ENCODE data around the gene UNC5C.

The UNC5C gene

GRCh38 chr4:95388911-95389310, 159.9 kb downstream of the UNC5C start:
- TF ChIP-seq, protein P1, sequence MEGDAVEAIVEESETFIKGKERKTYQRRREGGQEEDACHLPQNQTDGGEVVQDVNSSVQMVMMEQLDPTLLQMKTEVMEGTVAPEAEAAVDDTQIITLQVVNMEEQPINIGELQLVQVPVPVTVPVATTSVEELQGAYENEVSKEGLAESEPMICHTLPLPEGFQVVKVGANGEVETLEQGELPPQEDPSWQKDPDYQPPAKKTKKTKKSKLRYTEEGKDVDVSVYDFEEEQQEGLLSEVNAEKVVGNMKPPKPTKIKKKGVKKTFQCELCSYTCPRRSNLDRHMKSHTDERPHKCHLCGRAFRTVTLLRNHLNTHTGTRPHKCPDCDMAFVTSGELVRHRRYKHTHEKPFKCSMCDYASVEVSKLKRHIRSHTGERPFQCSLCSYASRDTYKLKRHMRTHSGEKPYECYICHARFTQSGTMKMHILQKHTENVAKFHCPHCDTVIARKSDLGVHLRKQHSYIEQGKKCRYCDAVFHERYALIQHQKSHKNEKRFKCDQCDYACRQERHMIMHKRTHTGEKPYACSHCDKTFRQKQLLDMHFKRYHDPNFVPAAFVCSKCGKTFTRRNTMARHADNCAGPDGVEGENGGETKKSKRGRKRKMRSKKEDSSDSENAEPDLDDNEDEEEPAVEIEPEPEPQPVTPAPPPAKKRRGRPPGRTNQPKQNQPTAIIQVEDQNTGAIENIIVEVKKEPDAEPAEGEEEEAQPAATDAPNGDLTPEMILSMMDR (IDR thresholded peaks at IDR 0.05; ENCODE audit: low read depth, low read length) = no peak
- no peak overlapping the region for H3K4me3 ChIP-seq (ENCODE audit: low read depth, low read length)

DNA sequence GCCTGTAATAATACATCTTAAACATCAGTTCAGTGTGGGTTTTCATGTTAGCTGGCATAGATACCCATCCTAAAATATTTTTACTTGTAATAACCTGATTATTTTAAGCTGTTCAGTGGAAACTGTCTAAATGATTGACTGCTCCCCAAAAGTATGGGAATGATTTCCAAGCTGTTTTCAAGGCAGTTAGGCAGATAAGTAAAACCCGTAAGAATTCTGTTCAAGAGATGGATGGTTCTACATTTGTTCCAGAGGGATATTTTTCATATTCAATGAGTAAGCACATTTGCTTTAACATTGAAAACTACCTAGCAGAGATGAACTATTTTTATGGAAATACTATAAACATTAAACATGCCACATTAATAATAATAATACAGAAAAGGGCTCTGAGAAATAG, 161.1 kb downstream of the UNC5C start:
- TF ChIP-seq, protein P1 (IDR thresholded peaks at IDR 0.05; ENCODE audit: low read depth, low read length) = no peak

DNA sequence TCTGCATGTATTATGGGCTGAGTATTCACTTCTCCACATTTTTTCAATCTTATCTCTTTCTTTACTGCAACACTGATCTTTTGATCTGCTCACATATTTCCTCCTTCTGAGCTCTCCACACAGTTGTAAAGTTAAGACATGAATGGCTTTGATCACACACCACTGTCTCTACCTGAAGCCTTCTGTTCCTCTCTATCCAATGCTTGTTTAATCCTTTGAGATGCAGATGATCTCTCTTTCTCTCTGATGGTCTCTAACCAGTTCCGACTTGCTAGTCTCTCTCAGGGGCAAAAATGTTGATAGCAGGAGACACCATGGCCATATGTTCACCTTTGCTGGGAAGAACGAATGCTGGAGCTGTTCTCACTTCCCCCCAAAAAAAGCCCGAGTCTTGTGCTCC, 162.4 kb downstream of the UNC5C start:
- TF ChIP-seq, protein P1 (IDR thresholded peaks at IDR 0.05; ENCODE audit: low read depth, low read length) = no peak
- no peak overlapping the region for H3K4me3 ChIP-seq (ENCODE audit: low read depth, low read length)

More for the DNA sequence above, 161.1 kb downstream of the UNC5C start:
- no peak overlapping the region for H3K4me3 ChIP-seq (ENCODE audit: low read depth, low read length)

DNA sequence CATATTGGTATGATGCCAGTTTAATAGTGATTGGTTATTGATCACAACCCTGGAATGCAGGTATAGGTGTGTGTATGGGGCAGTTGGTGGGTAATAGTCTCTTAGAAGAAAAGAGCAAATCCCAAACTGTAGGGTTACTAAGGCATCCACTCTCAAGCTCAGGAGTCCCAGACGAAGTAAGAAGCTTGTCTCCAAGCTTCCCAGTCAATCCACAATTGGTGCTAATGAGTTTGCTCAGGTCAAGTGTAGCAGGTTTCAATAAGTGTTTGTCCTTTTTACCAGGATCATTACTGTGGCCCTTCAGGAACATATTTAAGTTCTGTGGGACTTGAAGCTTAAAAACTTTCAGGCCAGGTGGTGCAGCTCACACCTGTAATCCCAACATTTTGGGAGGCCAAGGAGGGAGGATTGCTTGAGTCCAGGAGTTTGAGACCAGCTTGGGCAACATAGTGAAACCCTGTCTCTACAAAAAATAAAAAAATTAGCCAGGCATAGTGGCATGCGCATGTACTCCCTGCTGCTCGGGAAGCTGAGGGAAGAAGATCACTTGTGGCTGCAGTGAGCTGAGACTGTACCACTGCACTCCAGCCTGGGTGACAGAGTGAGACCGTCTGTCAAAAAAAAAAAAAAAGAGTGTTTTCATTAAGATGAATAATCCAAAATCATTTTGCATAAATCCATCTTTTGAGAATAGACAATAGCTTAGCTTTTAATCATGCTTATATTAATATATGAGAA, 166.8 kb downstream of the UNC5C start:
- no peak overlapping the region for H3K4me3 ChIP-seq (ENCODE audit: low read depth, low read length)
- TF ChIP-seq, protein P1 (IDR thresholded peaks at IDR 0.05; ENCODE audit: low read depth, low read length) = no peak

DNA sequence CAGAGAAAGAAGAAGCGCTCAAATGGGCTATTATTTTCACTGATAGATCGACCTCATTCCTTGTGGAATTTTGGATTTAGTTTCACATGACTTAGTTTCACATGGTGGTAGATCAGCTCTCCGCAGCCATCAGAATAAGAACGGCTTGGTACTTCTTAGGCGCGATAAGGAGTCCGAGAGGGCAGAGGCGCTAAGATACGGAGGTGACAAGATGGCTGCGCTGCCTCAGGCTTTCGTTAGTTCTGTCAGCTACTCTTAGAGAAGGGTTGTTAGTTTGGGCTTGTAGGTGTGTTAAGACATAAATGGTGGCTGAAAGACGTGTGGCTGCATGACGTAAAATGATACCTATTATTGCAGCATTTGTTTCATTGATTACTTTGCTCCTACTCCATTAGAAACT, 169.1 kb downstream of the UNC5C start:
- TF ChIP-seq, protein P1 (IDR thresholded peaks at IDR 0.05; ENCODE audit: low read depth, low read length) = no peak

GRCh38 chr4:95377366-95377900, 171.3 kb downstream of the UNC5C start:
- TF ChIP-seq, protein P1 (IDR thresholded peaks at IDR 0.05; ENCODE audit: low read depth, low read length) = no peak

More for the DNA sequence above, 169.1 kb downstream of the UNC5C start:
- no peak overlapping the region for H3K4me3 ChIP-seq (ENCODE audit: low read depth, low read length)

GRCh38 chr4:95371476-95372224, 177.1 kb downstream of the UNC5C start:
- TF ChIP-seq, protein P1 (IDR thresholded peaks at IDR 0.05; ENCODE audit: low read depth, low read length) = no peak
- H3K4me3 ChIP-seq (ENCODE audit: low read depth, low read length) = no peak overlapping the region

More at GRCh38 chr4:95377366-95377900, 171.3 kb downstream of the UNC5C start:
- H3K4me3 ChIP-seq (ENCODE audit: low read depth, low read length) = no peak overlapping the region
